ENCODE data around the gene MRPL33. TPM values are rescaled to one million over a fixed set of nuclear protein-coding genes. Genes with fewer than 3 reads are reported as not detected.
A peak's percentile ranks its signal among the peaks of the same experiment; 100 is the strongest.

MRPL33 gene
- total and polyA plus RNA-seq, 2 of the 13 experiments (the other 11 are each of a cell fraction or from before 2014, with no cell fraction given), result 69.7 to 218 TPM

GRCh38 chr2:27752551-27753237, 18.8 kb upstream of the MRPL33 start (continued):
- TF ChIP-seq CEBPZ (IDR thresholded peaks at IDR 0.05; ENCODE audit: low read length) (no peak), KAT7 (CRISPR knock-in tag; IDR thresholded peaks at IDR 0.05; ENCODE audit: borderline replicate concordance) (no peak; the same call in 1 of the 2 replicates), ZNF207 (IDR thresholded peaks at IDR 0.05; ENCODE audit: borderline replicate concordance) (no peak), NR2C2 (CRISPR knock-in tag; IDR thresholded peaks at IDR 0.05; ENCODE audit: borderline replicate concordance) (peak; percentile 65), ZNF609 (CRISPR knock-in tag; IDR thresholded peaks at IDR 0.05; ENCODE audit: borderline replicate concordance) (peak; percentile 50; the same call in 1 of the 2 replicates), RNF2 (conservative IDR thresholded peaks at IDR 0.05; ENCODE audit: low read depth) (no peak), ZBTB40 (IDR thresholded peaks at IDR 0.05) (no peak), ZBTB40 (CRISPR knock-in tag; IDR thresholded peaks at IDR 0.05) (no peak; the same call in 1 of the 2 replicates), KDM3A (CRISPR knock-in tag; IDR thresholded peaks at IDR 0.05; ENCODE audit: low read depth) (no peak; the same call in 1 of the 2 replicates), HNRNPH1 (optimal IDR thresholded peaks at IDR 0.05; ENCODE audit: low read depth, low read length) (no peak), GLI4 (CRISPR knock-in tag; IDR thresholded peaks at IDR 0.05; ENCODE audit: borderline replicate concordance) (no peak), ERF (CRISPR knock-in tag; IDR thresholded peaks at IDR 0.05) (peak; percentile 29; the same call in 1 of the 2 replicates)
